HG03565 (cell line): ENCODE measurements around the gene GFI1B.
"Not testable (repeated sequence)": the region's sequence is repeated elsewhere in the genome, so short reads cannot be mapped to it uniquely, and the experiment has no call there.

ENCODE experiments used
- ATAC-seq: cut with Tn5 transposase; IDR thresholded peaks from one replicate; pipeline ENCODE4 v1.9.1; 2021; ENCODE audit warnings: mild to moderate bottlenecking, moderate library complexity; ENCODE audit not compliant: unreplicated experiment

The GFI1B gene

GRCh38 chr9:132967908-132968307 lies 10.6 kb upstream of the GFI1B start:
- not testable (repeated sequence) for ATAC-seq

GRCh38 chr9:132969783-132970182 lies 8.7 kb upstream of the GFI1B start:
- ATAC-seq = no peak

GRCh38 chr9:132970324-132971062 lies 8.0 kb upstream of the GFI1B start:
- ATAC-seq = no peak

- ATAC-seq = no peak
These were observed 5.3 kb upstream of the GFI1B start for GRCh38 chr9:132973166-132973565.

- no peak for ATAC-seq
These were observed 4.8 kb upstream of the GFI1B start for GRCh38 chr9:132973713-132974112.

- ATAC-seq = no peak
These were observed 2.5 kb upstream of the GFI1B start for GRCh38 chr9:132975961-132976360.

GRCh38 chr9:132976571-132976970 lies 1.9 kb upstream of the GFI1B start:
- ATAC-seq = no peak

GRCh38 chr9:132978112-132978450 lies 413 bp upstream of the GFI1B start:
- no peak for ATAC-seq

GRCh38 chr9:132980157-132980556 lies 1.7 kb downstream of the GFI1B start:
- ATAC-seq = no peak

GRCh38 chr9:132982458-132982857 lies 4.0 kb downstream of the GFI1B start:
- no peak for ATAC-seq

GRCh38 chr9:132983491-132984201 lies 5.2 kb downstream of the GFI1B start:
- no peak for ATAC-seq

- no peak for ATAC-seq
These were observed 5.9 kb downstream of the GFI1B start for GRCh38 chr9:132984202-132985070.

GRCh38 chr9:132985071-132985350 lies 6.5 kb downstream of the GFI1B start:
- no peak for ATAC-seq

GRCh38 chr9:132985489-132985888 lies 7.0 kb downstream of the GFI1B start:
- ATAC-seq = no peak

GRCh38 chr9:132986114-132986513 lies 7.6 kb downstream of the GFI1B start:
- no peak for ATAC-seq

- no peak for ATAC-seq
These were observed 8.4 kb downstream of the GFI1B start for GRCh38 chr9:132986640-132987620.

GRCh38 chr9:132988244-132989013 lies 9.9 kb downstream of the GFI1B start:
- ATAC-seq = no peak

GRCh38 chr9:132989014-132989310 lies 10.5 kb downstream of the GFI1B start:
- ATAC-seq = no peak

GRCh38 chr9:132989414-132989996 lies 11.0 kb downstream of the GFI1B start:
- ATAC-seq = no peak
